Ramos (cell line): ENCODE data around the gene ICE1.
"Not testable (repeated sequence)": the region's sequence is repeated elsewhere in the genome, so short reads cannot be mapped to it uniquely, and the experiment has no call there.

ENCODE experiments used
- in situ Hi-C: fragments of 300-500 bp; cut with MboI; formaldehyde crosslinking; loops from one replicate; pipeline ENCODE4 v1.14.3; 2022; ENCODE audit warnings: low sequenced_read_pairs; ENCODE audit not compliant: unreplicated experiment

The ICE1 gene

DNA sequence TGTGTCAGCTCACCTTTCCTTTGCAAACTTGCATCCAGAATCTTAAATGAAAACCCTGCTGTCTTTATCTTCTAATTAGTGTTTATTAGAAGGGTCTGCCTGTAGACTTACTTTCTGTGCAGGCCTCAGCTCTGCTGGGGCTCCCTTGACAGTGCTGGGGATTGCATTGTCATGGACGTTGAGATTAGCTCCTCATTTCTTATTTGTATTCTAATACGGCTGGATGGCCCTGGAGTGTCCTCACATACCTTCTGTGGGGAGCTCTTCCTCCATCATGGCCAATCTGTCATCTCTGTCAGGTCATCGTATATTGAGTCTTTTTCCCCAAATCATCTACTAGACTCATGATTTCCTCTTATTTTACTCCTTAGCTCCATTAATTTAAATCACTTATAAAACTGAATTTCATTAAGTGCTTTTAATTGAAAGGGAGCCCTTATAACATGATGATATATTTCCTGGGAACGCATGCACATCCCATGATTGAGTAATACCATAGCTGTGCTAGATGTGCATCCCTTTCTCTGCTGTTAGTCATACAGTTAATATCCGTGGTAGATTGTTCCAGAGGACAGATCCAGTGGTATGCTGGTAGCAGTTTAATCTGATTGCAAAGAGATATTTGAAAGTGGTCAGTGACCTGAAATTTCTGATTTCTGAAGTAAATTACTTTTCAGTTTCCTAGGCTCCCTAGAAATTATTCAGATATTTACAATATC, 61.6 kb downstream of the ICE1 start:
- in situ Hi-C loops: loop anchor here (25.0 kb wide), 2 partner anchors 403 to 1303 kb away; no protein-coding TSS in a partner anchor

- in situ Hi-C loops: loop anchor here (25.0 kb wide), 2 partner anchors 401 to 1301 kb away; no protein-coding TSS in a partner anchor
These were observed 63.6 kb downstream of the ICE1 start for GRCh38 chr5:5486122-5486521.

GRCh38 chr5:5487585-5488360, 65.3 kb downstream of the ICE1 start:
- in situ Hi-C loops: loop anchor here (25.0 kb wide), 2 partner anchors 400 to 1300 kb away; no protein-coding TSS in a partner anchor

DNA sequence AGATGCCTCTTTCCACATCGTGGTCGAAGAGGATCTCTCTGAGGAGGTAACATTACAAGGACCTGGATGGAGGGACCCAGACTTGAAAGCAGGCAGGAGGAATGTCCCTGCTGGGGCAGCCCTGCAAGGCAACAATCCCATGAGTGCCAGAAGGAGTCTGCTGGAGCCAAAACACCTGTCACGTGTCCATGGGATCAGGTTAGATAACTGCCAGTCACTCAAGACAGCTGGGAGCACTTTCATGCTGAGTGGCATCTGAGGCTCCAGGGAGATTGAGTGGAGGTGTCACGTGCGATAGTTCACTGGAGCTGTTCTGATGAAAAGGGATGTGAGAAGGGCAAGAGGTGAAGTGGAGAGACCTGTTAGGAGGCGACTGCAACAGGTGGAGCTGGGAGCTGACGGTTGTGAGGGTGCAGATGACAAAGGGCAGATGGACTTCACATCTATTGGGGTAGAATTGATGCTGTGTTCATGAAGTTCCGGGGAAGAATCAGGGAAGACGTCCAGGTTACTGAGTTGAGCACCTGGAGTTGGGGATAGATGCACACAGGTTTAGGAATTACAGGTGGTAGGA, 68.4 kb downstream of the ICE1 start:
- in situ Hi-C loops: loop anchor here (25.0 kb wide), 2 partner anchors 396 to 1296 kb away; no protein-coding TSS in a partner anchor

GRCh38 chr5:5492087-5492933, 69.8 kb downstream of the ICE1 start:
- in situ Hi-C loops: loop anchor here (25.0 kb wide), 2 partner anchors 395 to 1295 kb away; no protein-coding TSS in a partner anchor

GRCh38 chr5:5492934-5493271, 70.4 kb downstream of the ICE1 start:
- in situ Hi-C loops: loop anchor here (25.0 kb wide), 2 partner anchors 394 to 1294 kb away; no protein-coding TSS in a partner anchor

- in situ Hi-C loops: loop anchor here (25.0 kb wide), 2 partner anchors 393 to 1293 kb away; no protein-coding TSS in a partner anchor
These were observed 72.3 kb downstream of the ICE1 start for GRCh38 chr5:5494489-5495402.

DNA sequence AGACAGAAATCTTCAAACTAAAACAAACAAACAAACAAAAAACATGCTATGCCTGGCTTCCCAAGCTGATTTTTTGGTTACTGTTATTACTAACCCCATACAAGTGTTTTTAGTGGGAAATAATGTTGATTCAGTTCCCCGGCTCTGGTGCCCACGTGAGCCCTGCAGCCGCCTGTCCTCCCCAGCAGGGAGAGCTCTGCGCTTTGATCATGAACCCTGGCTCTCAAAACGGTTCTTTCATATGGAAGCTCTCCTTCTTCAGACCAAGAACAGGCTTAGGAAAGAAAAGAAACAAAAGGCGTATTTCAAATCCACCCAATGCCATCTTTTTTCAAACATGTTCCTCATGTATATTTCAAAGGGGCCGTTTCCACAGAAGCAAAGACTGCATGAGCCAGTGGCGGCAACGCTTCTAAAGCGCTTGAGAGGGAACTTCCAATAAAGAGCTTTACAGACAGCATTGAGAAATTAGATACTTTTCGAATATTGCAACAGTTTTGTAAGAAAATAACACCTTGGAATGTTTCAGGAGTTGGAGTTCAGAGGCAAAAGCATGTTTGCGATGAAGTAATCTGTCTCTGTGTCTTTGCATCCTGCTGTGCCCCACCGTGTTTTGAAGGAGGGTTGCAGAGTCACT, 74.8 kb downstream of the ICE1 start:
- in situ Hi-C loops: loop anchor here (25.0 kb wide), 2 partner anchors 390 to 1290 kb away; no protein-coding TSS in a partner anchor

DNA sequence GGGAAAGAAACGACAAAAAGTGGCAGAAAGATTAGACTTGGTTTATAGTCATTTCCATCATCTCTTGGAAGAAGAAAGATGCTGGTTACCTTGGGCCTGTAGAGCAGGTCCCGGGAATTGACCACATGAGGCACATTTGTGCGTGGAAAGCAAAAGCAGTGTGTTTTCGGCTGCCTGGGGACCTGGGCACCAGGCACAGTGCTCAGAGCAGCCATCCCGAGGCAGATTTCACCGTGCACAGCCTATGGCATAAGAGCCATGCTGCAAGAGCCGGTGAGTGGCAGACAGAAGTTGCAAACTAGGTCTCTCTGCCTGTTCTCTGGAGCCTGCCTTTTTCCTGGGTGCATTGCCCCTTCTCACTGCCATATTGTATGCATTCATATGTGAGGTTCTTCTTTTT, 77.0 kb downstream of the ICE1 start:
- in situ Hi-C loops: loop anchor here (25.0 kb wide), 2 partner anchors 388 to 1288 kb away; no protein-coding TSS in a partner anchor

DNA sequence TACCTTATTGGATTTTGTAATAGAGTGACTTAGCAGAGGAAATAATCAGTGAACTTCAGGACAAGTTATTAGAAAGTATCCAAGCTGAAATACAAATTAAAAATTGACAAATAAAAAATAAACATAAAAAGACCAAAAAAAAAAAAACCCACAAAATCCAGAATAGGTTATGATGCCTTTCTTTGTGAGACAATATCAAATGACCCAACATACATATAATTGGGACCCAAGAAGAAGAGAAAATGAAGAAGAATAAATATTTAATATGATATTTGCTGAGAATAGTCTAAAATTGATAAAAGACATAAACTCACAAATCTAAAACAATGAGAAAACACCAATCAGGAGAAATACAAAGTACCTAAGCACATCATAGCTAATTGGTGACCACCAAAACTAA, 81.8 kb downstream of the ICE1 start:
- in situ Hi-C loops: no loop called here

GRCh38 chr5:5505815-5506214, 83.3 kb downstream of the ICE1 start:
- in situ Hi-C loops: no loop called here

- in situ Hi-C loops: no loop called here
These were observed 85.9 kb downstream of the ICE1 start for GRCh38 chr5:5508391-5508790.

GRCh38 chr5:5511904-5512416, 89.5 kb downstream of the ICE1 start:
- in situ Hi-C loops: no loop called here

- in situ Hi-C loops: no loop called here
These were observed 90.1 kb downstream of the ICE1 start for GRCh38 chr5:5512543-5512942.

- in situ Hi-C loops: not testable (repeated sequence)
These were observed 98.1 kb downstream of the ICE1 start for GRCh38 chr5:5520622-5521021.

DNA sequence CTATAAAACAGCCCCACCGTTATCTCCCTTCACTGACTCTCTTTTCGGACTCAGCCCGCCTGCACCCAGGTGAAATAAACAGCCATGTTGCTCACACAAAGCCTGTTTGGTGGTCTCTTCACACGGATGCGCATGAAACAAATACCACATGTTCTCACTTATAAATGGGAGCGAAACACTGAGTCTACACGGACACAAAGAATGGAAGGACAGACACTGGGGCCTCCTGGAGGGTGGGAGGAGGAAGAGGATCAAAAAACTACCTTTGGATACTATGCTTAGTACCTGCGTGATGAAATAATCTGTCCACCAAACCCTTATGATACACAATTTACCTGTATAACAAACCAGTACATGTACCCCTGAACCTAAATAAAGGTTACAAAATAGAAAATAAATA, 98.6 kb downstream of the ICE1 start:
- in situ Hi-C loops: no loop called here

DNA sequence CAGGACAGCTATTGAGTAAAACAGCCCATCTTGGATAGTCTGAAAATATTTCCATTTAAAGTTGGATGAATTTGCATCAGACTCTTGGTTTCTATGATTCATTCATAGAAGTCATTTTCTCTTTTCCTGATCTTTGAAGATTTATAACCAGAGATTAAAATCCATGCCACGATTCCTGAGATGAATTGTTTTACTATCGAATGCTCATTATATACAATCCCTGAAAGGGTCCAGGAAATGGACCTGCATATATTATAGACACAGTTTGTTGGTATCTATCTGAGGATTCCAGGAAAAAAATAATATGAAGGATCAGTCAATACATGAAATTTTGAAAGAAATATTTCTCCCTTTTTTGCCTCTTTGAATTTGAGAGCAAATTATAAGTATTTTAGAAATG, 99.0 kb downstream of the ICE1 start:
- in situ Hi-C loops: no loop called here

- in situ Hi-C loops: no loop called here
These were observed 99.9 kb downstream of the ICE1 start for GRCh38 chr5:5522336-5522735.
